NK-92 treated with Interleukin-12 subunit alpha and Interleukin-12 subunit beta, amount 100 ng/mL, for 24 hours (cell line): ENCODE results near the gene SLC26A6.

Source experiments
- DNase-seq: peaks from one replicate; lab custom pipeline; 2025; lab: John Stamatoyannopoulos, UW

SLC26A6 gene, protein sequence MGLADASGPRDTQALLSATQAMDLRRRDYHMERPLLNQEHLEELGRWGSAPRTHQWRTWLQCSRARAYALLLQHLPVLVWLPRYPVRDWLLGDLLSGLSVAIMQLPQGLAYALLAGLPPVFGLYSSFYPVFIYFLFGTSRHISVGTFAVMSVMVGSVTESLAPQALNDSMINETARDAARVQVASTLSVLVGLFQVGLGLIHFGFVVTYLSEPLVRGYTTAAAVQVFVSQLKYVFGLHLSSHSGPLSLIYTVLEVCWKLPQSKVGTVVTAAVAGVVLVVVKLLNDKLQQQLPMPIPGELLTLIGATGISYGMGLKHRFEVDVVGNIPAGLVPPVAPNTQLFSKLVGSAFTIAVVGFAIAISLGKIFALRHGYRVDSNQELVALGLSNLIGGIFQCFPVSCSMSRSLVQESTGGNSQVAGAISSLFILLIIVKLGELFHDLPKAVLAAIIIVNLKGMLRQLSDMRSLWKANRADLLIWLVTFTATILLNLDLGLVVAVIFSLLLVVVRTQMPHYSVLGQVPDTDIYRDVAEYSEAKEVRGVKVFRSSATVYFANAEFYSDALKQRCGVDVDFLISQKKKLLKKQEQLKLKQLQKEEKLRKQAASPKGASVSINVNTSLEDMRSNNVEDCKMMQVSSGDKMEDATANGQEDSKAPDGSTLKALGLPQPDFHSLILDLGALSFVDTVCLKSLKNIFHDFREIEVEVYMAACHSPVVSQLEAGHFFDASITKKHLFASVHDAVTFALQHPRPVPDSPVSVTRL

GRCh38 chr3:48635222-48636021 lies at the start of gene SLC26A6:
SLC26A6 (minus strand) TSS chr3:48635461; CDS start chr3:48635393, 68 bp downstream.
- peak; percentile 84 for DNase-seq

DNA sequence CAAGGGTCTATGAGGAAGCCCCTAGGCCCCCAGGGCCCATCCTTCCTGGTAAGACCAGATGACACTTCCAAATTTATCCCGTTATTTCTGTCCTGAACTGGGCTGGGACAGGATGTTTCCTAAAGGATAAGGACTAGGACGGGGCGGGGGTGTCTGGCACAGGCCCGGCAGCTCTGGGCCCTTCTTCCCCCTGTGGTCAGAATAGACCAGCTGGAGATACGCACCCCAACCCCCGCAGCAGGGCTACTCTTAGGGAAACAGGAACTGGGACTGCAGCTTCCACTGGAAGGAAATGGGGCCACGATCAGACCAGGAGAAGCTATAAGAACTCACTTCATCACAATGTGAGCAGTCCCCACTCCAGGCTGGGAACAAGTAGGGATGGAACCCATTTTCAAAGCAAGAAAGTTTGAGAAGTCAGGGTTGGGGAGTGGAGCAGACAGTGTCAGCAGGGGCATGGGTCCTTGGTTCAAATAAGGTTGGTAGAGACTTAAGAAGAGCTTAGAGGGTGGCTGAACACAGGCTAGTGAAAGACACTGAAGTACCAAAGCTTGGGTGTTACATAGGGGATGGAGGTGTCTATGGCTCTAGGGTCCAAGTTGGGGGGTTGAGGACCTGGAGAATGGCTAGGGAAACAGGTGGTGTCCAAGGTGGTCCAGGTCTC lies 49.4 kb upstream of the SLC26A6 start:
- no peak for DNase-seq

DNA sequence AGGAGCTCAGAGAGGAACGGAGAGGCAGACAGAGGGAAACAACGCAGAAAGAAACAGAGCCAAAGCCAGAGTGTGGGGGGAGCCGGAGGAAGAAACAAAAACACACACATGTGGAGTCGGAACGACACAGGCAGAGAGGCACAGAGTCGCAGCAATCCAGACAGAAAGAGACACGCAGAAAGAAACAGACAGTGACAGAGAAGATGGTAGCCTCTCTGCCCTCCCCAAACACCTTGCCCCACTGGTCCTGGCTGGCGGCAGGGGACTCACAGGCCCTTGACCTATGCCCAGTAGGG lies 48.7 kb upstream of the SLC26A6 start:
- no peak for DNase-seq

GRCh38 chr3:48682786-48683185 lies 47.5 kb upstream of the SLC26A6 start:
- no peak for DNase-seq

- no peak for DNase-seq
Observed at GRCh38 chr3:48681974-48682610, 46.8 kb upstream of the SLC26A6 start.

- DNase-seq = no peak
Observed at GRCh38 chr3:48681541-48681880, 46.2 kb upstream of the SLC26A6 start.

DNA sequence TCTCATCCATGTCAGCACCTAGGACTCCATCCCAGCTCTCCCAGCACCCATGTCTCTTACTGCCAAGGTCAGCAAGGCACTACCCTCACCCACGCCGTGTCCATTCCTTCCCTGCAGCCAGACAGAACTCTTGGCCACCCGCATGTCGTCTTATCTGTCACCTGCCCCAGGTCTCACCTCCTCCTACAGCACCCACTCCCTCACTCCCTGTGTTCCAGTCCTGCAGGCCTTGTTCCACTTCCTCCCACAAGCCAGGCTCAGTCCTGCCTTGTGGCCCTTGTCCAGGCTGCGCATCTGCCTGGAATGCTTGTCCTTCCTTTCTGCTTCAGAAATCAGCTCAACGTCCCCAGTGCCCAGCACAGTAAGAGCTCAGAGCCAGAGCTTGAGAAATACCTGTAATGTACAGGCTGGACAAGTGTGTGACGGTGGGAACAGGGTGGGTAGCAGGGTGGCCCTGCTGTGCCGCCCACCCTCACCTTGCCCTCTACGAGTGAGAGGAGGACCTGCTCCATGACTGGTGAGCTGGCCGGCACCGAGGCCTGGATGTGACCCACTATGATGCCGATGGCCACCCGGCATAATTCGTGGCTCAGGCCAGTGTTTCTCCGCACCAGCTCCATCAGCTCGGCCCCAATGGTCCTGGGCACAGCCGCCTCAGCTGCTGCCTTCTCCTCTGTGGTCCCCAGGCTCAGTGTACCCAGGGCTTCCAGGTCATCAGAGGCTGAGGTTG lies 45.7 kb upstream of the SLC26A6 start:
- DNase-seq = no peak

GRCh38 chr3:48679411-48680391 lies 44.4 kb upstream of the SLC26A6 start:
- DNase-seq = no peak

- DNase-seq = no peak
Observed at GRCh38 chr3:48678566-48679380, 43.5 kb upstream of the SLC26A6 start.

DNA sequence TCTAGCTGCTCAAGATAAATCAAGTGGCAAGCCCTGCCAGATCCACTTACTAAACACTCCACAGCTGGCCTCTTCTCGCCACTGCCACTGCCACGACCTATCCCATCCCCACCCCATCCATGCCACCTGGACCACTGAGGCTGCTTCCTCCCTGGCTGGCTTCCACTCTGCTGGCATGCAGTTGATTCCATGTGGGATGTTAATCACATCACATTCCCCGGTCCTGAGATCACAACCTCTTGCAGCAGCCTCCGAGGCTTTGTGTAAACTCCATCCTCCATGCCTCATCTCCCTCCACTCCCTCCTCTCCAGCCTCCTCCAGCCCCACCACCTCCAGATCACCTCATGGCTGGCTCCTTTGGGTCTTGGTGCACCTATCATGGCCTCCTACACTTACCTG lies 42.8 kb upstream of the SLC26A6 start:
- DNase-seq = no peak

- DNase-seq = no peak
Observed at GRCh38 chr3:48674505-48674904, 39.2 kb upstream of the SLC26A6 start.

- DNase-seq = no peak
Observed at GRCh38 chr3:48672522-48672921, 37.3 kb upstream of the SLC26A6 start.

- DNase-seq = no peak
Observed at GRCh38 chr3:48664929-48665328, 29.7 kb upstream of the SLC26A6 start.

- no peak for DNase-seq
Observed at GRCh38 chr3:48664313-48664644, 29.0 kb upstream of the SLC26A6 start.

GRCh38 chr3:48663489-48664312 lies 28.4 kb upstream of the SLC26A6 start:
- DNase-seq = peak; percentile 95

GRCh38 chr3:48662753-48663488 lies 27.7 kb upstream of the SLC26A6 start, which contains the start of gene CELSR3:
CELSR3 (minus strand) TSS chr3:48662886; CDS start chr3:48662634, 252 bp downstream.
- peak; percentile 65 for DNase-seq

DNA sequence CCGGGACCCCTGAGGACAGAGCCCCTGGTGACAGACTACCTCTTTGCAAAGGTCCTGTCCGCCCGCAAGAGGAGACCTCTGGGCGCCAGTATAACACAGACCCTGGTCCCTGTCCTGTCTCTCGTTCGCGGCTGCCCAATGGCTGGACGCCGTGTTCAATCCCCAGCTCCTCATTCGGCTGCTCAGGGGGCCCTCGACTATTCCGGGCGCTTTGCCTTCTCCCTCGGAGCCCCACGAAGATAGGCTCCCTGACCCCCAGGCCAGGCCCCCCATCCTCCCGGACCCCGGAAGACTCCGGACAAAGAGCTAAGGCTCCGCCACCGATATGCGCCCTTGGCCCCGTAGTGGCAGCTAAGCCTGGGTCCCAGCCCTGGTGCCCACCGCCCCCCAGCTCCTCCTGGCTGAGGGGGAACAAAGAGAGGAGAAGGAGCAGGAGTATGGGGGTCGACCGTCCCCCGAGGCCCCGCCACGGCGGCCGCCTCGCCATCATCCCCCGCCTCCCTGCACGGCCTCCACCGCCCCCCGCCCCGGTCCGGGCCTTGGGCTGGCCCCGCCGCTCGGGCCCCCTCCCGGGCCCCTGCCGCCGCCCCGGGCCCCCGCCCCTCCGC lies 27.0 kb upstream of the SLC26A6 start:
- no peak for DNase-seq
